Spleen (tissue), 11 donors: ENCODE measurements around the gene PGA4. TPM values are rescaled to one million over a fixed set of nuclear protein-coding genes. Genes with fewer than 3 reads are reported as not detected.

ENCODE experiments used
- DNase-seq: peaks from one replicate; pipeline ENCODE4 v3.0.0-alpha.2; 2020
- H3K27ac ChIP-seq, 8 donors: fragments of 200-600 bp; sonication (generic) in 7 of 8; 1 replicate in 4 of 8; 2 replicates in 4 of 8; pipeline versions ENCODE4 v1.5.0 to v1.8.0; 2016 to 2021; ENCODE audit warnings: inconsistent platforms in 4 of 8, mild to moderate bottlenecking in 4 of 8, moderate library complexity in 1 of 8
- H3K27me3 ChIP-seq, 7 donors: fragments of 200-600 bp; sonication (generic) in 6 of 7; replicated peaks in 1 of 7; 1 replicate in 4 of 7; 2 replicates in 3 of 7; pipeline versions ENCODE4 v1.5.0 to v1.8.0; 2016 to 2021; ENCODE audit warnings: inconsistent platforms in 3 of 7, mild to moderate bottlenecking in 1 of 7
- H3K36me3 ChIP-seq, 6 donors: fragments of 200-600 bp; sonication (generic) in 5 of 6; 1 replicate in 4 of 6; 2 replicates in 2 of 6; pipeline versions ENCODE4 v1.5.0 to v1.8.0; 2016 to 2021; ENCODE audit warnings: inconsistent platforms in 2 of 6
- H3K4me1 ChIP-seq, 6 donors: fragments of 200-600 bp; sonication (generic) in 5 of 6; 1 replicate in 3 of 6; 2 replicates in 3 of 6; pipeline versions ENCODE4 v1.5.0 to v1.8.0; 2016 to 2021; ENCODE audit warnings: inconsistent platforms in 3 of 6
- H3K4me3 ChIP-seq, 8 donors: fragments of 200-600 bp; sonication (generic) in 7 of 8; 1 replicate in 4 of 8; 2 replicates in 4 of 8; pipeline versions ENCODE4 v1.5.0 to v1.8.0; 2016 to 2021; ENCODE audit warnings: inconsistent platforms in 4 of 8, mild to moderate bottlenecking in 4 of 8, moderate library complexity in 2 of 8
- H3K9me3 ChIP-seq, 8 donors: fragments of 200-600 bp; sonication (generic) in 7 of 8; 1 replicate in 4 of 8; 2 replicates in 4 of 8; pipeline versions ENCODE4 v1.5.0 to v1.8.0; 2016 to 2021; ENCODE audit warnings: inconsistent platforms in 4 of 8
- POLR2A ChIP-seq, 3 donors: fragments of 450-650 bp; IDR thresholded peaks; one replicate each; pipeline ENCODE4 v1.5.1; 2017; ENCODE audit warnings: antibody characterized with exemption in 3 of 3, mild to moderate bottlenecking in 1 of 3
- POLR2AphosphoS5 ChIP-seq, 3 donors: sonication (generic); formaldehyde crosslinking; IDR thresholded peaks; one replicate each; pipeline ENCODE4 v1.5.1; 2017; ENCODE audit warnings: antibody characterized with exemption in 3 of 3
- WGBS, 5 donors: extraction: QIAGEN DNeasy Blood & Tissue Kit in 3 of 5; methylation state at CpG; one replicate each; pipeline versions ENCODE4 v1.1.5 to v1.1.7; 2013 to 2018; 5-methylcytosine and 5-hydroxymethylcytosine counted together
- intact Hi-C: fragments of 100-400 bp; cut with DNase I; formaldehyde crosslinking; loops from one replicate; pipeline ENCODE4 v1.15.0; 2023; ENCODE audit warnings: low total_unique reads
- polyA plus RNA-seq, 3 donors: library from polyadenylated mRNA; stranded (reverse); fragments of 200-250 nt; gene quantifications; one replicate each; pipeline ENCODE4 v1.2.1, GENCODE V29; 2013
- total RNA-seq, 7 donors: library from RNA; depleted of rRNA in 3 of 7; stranded (reverse); fragments of >200 nt in 3 of 7; fragmentation: NEBNext Ultra II Directional in 4 of 7; extraction: Animal tissue kit (Norgen Biotek cat#: 25700) in 4 of 7; gene quantifications; one replicate each; pipeline versions ENCODE4 v1.1.0 to v1.2.1, GENCODE V29; 2016 to 2021
- TF ChIP-seq, protein P1 (sequence below), 11 experiments: fragments of 200-600 bp in 7 of 11; fragments of 450-650 bp in 4 of 11; sonication (generic) in 4 of 11; IDR thresholded peaks in 8 of 11; conservative IDR thresholded peaks in 3 of 11; 1 replicate in 7 of 11; 2 replicates in 4 of 11; pipeline versions ENCODE4 v1.4.0 to v1.8.0; 2016 to 2021; ENCODE audit warnings: antibody characterized with exemption in 11 of 11, inconsistent platforms in 4 of 11, mild to moderate bottlenecking in 1 of 11
- donor health status: healthy with polysubstance abuse.
- donor health status: DM: no; HTN: no; CAD: no; lungs with moderate emphysema.
- donor health status: DM: no; HTN: no; CAD: no.
- donor health status: Bipolar disorder and iron deficiency.
- donor health status: healthy.
- donor health status: DM: no; HTN: no; CAD: no.
- donor health status: DM: yes; HTN: yes; CAD: no.

The PGA4 gene
- total and polyA plus RNA-seq, 10 donors, result 0.36 to 12.2 (median 1.6) TPM; not detected in 1

DNA sequence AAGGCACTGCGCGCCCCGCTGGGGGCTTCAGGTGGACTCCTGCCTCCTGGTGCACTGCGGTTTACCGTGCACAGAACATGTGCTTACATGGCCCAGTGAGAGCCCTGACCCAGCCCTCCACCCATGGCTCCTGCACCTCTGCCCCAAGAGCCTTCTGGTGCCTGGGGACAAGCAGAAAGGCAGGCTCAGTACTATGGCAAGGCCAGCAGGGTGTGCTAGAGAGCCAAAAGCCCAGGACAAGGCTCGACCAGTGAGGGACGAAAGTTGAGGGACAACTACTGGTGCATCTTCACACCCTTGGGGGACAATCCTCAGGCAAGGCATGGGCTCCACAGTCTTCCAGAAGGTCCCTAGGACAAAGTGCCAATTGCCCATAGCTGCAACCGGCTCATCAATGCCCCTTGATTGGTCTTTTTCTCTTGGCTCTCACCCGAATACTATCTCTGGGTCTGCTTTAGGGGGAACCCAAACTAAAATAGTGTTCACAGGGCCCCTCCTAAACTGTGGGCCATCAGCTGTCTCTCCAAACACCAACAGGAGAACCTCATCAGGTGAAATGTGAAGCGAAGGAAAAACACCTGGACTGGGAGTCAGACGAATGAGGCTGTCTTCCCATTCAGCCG lies 32.4 kb downstream of the PGA4 start:
- TF ChIP-seq POLR2AphosphoS5 (IDR thresholded peaks at IDR 0.05), result no peak
- TF ChIP-seq, protein P1, sequence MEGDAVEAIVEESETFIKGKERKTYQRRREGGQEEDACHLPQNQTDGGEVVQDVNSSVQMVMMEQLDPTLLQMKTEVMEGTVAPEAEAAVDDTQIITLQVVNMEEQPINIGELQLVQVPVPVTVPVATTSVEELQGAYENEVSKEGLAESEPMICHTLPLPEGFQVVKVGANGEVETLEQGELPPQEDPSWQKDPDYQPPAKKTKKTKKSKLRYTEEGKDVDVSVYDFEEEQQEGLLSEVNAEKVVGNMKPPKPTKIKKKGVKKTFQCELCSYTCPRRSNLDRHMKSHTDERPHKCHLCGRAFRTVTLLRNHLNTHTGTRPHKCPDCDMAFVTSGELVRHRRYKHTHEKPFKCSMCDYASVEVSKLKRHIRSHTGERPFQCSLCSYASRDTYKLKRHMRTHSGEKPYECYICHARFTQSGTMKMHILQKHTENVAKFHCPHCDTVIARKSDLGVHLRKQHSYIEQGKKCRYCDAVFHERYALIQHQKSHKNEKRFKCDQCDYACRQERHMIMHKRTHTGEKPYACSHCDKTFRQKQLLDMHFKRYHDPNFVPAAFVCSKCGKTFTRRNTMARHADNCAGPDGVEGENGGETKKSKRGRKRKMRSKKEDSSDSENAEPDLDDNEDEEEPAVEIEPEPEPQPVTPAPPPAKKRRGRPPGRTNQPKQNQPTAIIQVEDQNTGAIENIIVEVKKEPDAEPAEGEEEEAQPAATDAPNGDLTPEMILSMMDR (IDR thresholded peaks at IDR 0.05 in 8 of 11, conservative IDR thresholded peaks at IDR 0.05 in 3 of 11), result peak; percentile 54 to 90 (median 82)

DNA sequence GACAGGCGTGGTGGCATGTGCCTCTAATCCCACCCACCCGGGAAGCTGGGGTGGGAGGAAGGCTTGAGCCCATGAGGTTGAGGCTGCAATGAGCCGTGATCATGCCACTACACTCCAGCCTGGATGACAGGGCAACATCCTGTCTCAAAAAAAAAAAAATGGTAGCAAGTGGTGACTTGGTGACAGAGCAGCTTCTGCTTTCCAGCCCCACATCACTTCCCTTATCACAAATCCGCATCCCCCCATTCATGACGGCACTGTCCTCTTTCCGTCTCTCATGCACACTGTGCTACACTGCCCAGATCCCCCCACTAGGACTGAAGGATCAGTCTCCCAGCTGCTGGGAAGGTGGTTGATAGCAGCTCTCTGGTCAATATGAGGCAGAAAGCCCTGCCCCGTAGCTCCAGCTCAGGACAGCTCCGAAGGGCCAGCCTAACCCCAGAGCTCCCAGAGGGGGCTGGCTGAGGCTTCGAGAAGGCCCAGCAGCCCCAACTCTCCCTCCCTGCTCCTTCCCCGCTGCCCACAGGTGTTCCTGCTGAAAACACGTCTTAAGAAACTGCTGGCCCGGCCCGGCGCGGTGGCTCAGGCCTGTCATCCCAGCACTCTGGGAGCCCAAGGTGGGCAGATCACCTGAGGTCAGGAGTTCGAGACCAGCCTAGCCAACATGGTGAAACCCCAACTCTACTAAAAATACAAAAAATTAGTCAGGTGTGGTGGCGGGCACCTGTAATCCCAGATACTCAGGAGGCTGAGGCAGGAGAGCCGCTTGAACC lies 34.7 kb downstream of the PGA4 start:
- no peaks in the 10 kb centered on the region for H3K36me3 ChIP-seq
- intact Hi-C loops, result no loop called here
- no peaks in the 10 kb centered on the region for H3K4me1 ChIP-seq
- no peak overlapping the region for H3K27ac ChIP-seq
- H3K9me3 ChIP-seq, result no peaks in the 10 kb centered on the region
- no peak for DNase-seq
- H3K4me3 ChIP-seq, result no peak overlapping the region
- 80 to 91% (median 86%) methylated on average over 17 to 18 of the region's 18 CpGs for WGBS, 5 donors
- no peaks in the 10 kb centered on the region for H3K27me3 ChIP-seq
- no peak for TF ChIP-seq POLR2A (IDR thresholded peaks at IDR 0.05)
- TF ChIP-seq, protein P1 (IDR thresholded peaks at IDR 0.05 in 8 of 11, conservative IDR thresholded peaks at IDR 0.05 in 3 of 11), result no peak
- TF ChIP-seq POLR2AphosphoS5 (IDR thresholded peaks at IDR 0.05), result no peak

More for the DNA sequence above, 32.4 kb downstream of the PGA4 start:
- intact Hi-C loops, result no loop called here
- Histone ChIP-seq H3K36me3 (no peaks in the 10 kb centered on the region), H3K27me3 (no peaks in the 10 kb centered on the region), H3K9me3 (no peaks in the 10 kb centered on the region), H3K4me3 (no peak overlapping the region), H3K27ac (no peak overlapping the region), H3K4me1 (no peaks in the 10 kb centered on the region)
- WGBS, 5 donors, result 60 to 66% (median 61%) methylated on average over 12 of the region's 12 CpGs
- DNase-seq, result peak; percentile 83

DNA sequence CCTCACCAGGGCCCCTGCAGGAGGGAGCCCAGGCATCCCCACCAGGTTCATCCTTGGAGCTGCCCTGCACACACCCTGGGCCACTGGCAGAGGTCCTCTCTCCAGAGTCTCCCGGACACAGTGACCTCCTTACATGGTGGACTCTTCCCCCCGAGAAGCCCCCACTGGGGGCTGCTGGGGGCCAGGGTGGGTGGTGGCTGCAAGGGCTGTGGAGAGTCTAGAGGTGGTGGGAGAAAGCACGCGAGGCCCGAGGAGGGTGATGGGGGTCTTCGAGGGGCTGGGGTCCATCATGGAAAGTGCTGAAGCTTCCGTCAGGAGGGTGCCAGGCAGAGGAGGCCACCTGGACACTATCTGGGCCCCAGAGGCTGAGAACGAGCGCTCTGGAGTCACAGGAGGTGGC lies 36.4 kb downstream of the PGA4 start:
- DNase-seq, result no peak
- H3K9me3 ChIP-seq, result no peaks in the 10 kb centered on the region
- H3K27ac ChIP-seq, result no peak overlapping the region
- no peak overlapping the region for H3K4me3 ChIP-seq
- WGBS, 5 donors, result 83 to 96% (median 88%) methylated on average over 8 to 9 of the region's 9 CpGs
- no peaks in the 10 kb centered on the region for H3K27me3 ChIP-seq
- TF ChIP-seq POLR2AphosphoS5 (IDR thresholded peaks at IDR 0.05), result no peak
- TF ChIP-seq POLR2A (IDR thresholded peaks at IDR 0.05), result no peak
- TF ChIP-seq, protein P1 (IDR thresholded peaks at IDR 0.05 in 8 of 11, conservative IDR thresholded peaks at IDR 0.05 in 3 of 11), result no peak
- intact Hi-C loops, result no loop called here
- H3K4me1 ChIP-seq, result no peaks in the 10 kb centered on the region
- H3K36me3 ChIP-seq, result no peaks in the 10 kb centered on the region

DNA sequence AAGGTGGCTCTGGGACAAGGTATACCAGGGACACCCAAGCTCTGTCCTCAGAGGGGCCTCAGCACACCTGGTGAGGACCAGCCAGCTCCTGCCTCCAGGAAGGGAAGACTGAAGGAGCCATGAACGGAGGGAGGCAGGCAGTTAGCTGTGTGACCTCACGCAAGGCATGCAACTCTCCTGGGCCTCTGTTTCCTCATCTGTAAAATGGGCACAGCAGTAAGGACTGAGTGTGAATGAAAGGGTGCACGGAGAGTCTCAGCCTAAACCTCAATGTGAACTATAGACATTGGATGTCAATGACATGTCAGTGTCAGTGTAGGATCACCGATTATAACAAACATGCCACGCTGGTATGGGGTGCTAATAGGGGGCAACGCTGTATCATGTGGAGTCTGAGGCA lies 37.2 kb downstream of the PGA4 start:
- H3K27ac ChIP-seq, result no peak overlapping the region
- intact Hi-C loops, result no loop called here
- H3K9me3 ChIP-seq, result no peaks in the 10 kb centered on the region
- 90 to 98% (median 93%) methylated on average over 5 to 6 of the region's 6 CpGs for WGBS, 5 donors
- TF ChIP-seq POLR2A (IDR thresholded peaks at IDR 0.05) (no peak), POLR2AphosphoS5 (IDR thresholded peaks at IDR 0.05) (no peak)
- TF ChIP-seq, protein P1 (IDR thresholded peaks at IDR 0.05 in 8 of 11, conservative IDR thresholded peaks at IDR 0.05 in 3 of 11), result no peak
- H3K27me3 ChIP-seq, result no peaks in the 10 kb centered on the region
- DNase-seq, result no peak
- H3K36me3 ChIP-seq, result no peaks in the 10 kb centered on the region
- H3K4me3 ChIP-seq, result no peak overlapping the region
- H3K4me1 ChIP-seq, result no peaks in the 10 kb centered on the region
